Mesendoderm (in vitro differentiated cells): ENCODE measurements around the gene LINC00305.

Experiments used
- DNase-seq: peaks from one replicate; pipeline ENCODE4 v3.0.0; 2013
- H2AK5ac ChIP-seq: 2 replicates; pipeline ENCODE4 v1.6.1; 2013; ENCODE audit warnings: low read length, inconsistent platforms
- H2BK120ac ChIP-seq: 2 replicates; pipeline ENCODE4 v1.6.1; 2013; ENCODE audit warnings: low read depth, mild to moderate bottlenecking, low read length, moderate library complexity, mixed read lengths
- H2BK15ac ChIP-seq: replicated peaks from 2 replicates; pipeline ENCODE4 v1.6.1; 2013; ENCODE audit warnings: low read depth, mild to moderate bottlenecking, moderate library complexity
- H2BK5ac ChIP-seq: 2 replicates; pipeline ENCODE4 v1.6.1; 2013; ENCODE audit warnings: low read length, inconsistent platforms
- H3K18ac ChIP-seq: 2 replicates; pipeline ENCODE4 v1.6.1; 2013; ENCODE audit warnings: mild to moderate bottlenecking, low read length, mixed read lengths
- H3K23ac ChIP-seq: one replicate; pipeline ENCODE4 v1.6.1; 2013; ENCODE audit warnings: low read length
- H3K27ac ChIP-seq: 2 replicates; pipeline ENCODE4 v1.5.1; 2013; ENCODE audit warnings: low read depth, mild to moderate bottlenecking, inconsistent platforms, low read length, moderate library complexity
- H3K27me3 ChIP-seq: 2 replicates; pipeline ENCODE4 v1.6.1; 2013; ENCODE audit warnings: low read length, control low read depth, mild to moderate bottlenecking, inconsistent platforms; ENCODE audit not compliant: insufficient read depth, poor library complexity
- H3K36me3 ChIP-seq: 2 replicates; pipeline ENCODE4 v1.6.1; 2013; ENCODE audit warnings: low read length, inconsistent platforms; ENCODE audit not compliant: control insufficient read depth, insufficient read depth
- H3K4ac ChIP-seq: one replicate; pipeline ENCODE4 v1.6.1; 2013; ENCODE audit warnings: low read depth, mild to moderate bottlenecking, low read length, moderate library complexity
- H3K4me1 ChIP-seq: 2 replicates; pipeline ENCODE4 v1.6.1; 2013; ENCODE audit warnings: low read depth, low read length, inconsistent platforms; ENCODE audit not compliant: control insufficient read depth
- H3K4me2 ChIP-seq: 2 replicates; pipeline ENCODE4 v1.6.1; 2013; ENCODE audit warnings: low read length
- H3K4me3 ChIP-seq: 2 replicates; pipeline ENCODE4 v1.5.1; 2013; ENCODE audit warnings: mild to moderate bottlenecking, low read length
- H3K56ac ChIP-seq: one replicate; pipeline ENCODE4 v1.6.1; 2013; ENCODE audit warnings: low read length
- H3K79me1 ChIP-seq: 2 replicates; pipeline ENCODE4 v1.6.1; 2013; ENCODE audit warnings: low read length, inconsistent platforms
- H3K79me2 ChIP-seq: 2 replicates; pipeline ENCODE4 v1.6.1; 2013; ENCODE audit warnings: mild to moderate bottlenecking, low read length; ENCODE audit not compliant: control insufficient read depth, insufficient read depth
- H3K9ac ChIP-seq: 2 replicates; pipeline ENCODE4 v1.6.1; 2013; ENCODE audit warnings: low read length, inconsistent platforms
- H4K5ac ChIP-seq: one replicate; pipeline ENCODE4 v1.6.1; 2013; ENCODE audit warnings: low read length
- H4K8ac ChIP-seq: one replicate; pipeline ENCODE4 v1.6.1; 2013; ENCODE audit warnings: low read depth, mild to moderate bottlenecking, control low read depth, low read length, moderate library complexity
- WGBS: extraction: QIAGEN DNeasy Blood & Tissue Kit; methylation state at CpG from one replicate; pipeline ENCODE4 v1.1.7; 2013; ENCODE audit warnings: low lambda C conversion rate, missing lambda C conversion rate; ENCODE audit not compliant: insufficient coverage; ENCODE audit errors: extremely low coverage; 5-methylcytosine and 5-hydroxymethylcytosine counted together

Gene LINC00305

DNA sequence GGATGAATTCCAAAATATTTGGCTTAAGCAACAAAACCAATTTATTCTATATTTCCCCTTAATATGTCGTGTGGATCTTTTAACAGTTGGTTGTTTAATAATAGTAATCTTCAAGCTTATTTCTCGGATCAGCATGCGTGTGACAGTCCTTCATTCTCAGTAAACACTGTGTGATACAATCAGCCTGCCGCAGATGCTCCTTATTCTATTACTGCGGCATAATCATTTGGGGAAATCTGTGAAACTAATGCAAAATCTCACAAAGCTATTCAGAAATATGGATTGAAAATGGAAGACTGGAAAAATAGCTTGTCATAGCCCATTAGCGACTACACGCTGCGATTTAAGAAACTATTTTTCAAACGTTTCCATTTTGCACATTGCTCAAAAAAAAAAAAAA is 36.9 kb downstream of the LINC00305 start:
- H2BK5ac ChIP-seq: no peak overlapping the region
- no peak overlapping the region for H3K4me3 ChIP-seq
- H3K9ac ChIP-seq: no peak overlapping the region
- H2BK15ac ChIP-seq: no peak overlapping the region
- no peak overlapping the region for H3K4ac ChIP-seq
- H4K5ac ChIP-seq: no peak overlapping the region
- no peak for DNase-seq
- H2AK5ac ChIP-seq: no peak overlapping the region
- no peak overlapping the region for H3K18ac ChIP-seq
- H3K27ac ChIP-seq: no peak overlapping the region
- no peak overlapping the region for H3K23ac ChIP-seq
- no peaks in the 10 kb centered on the region for H3K27me3 ChIP-seq
- H4K8ac ChIP-seq: no peak overlapping the region
- no peaks in the 10 kb centered on the region for H3K36me3 ChIP-seq
- no peaks in the 10 kb centered on the region for H3K79me2 ChIP-seq
- no peak overlapping the region for H2BK120ac ChIP-seq
- H3K4me2 ChIP-seq: no peak overlapping the region
- no CpG with 5 or more reads among the region's 9 CpGs for WGBS
- peaks cover 3% of the 10 kb centered on the region for H3K4me1 ChIP-seq
- H3K56ac ChIP-seq: no peak overlapping the region
- H3K79me1 ChIP-seq: no peaks in the 10 kb centered on the region

DNA sequence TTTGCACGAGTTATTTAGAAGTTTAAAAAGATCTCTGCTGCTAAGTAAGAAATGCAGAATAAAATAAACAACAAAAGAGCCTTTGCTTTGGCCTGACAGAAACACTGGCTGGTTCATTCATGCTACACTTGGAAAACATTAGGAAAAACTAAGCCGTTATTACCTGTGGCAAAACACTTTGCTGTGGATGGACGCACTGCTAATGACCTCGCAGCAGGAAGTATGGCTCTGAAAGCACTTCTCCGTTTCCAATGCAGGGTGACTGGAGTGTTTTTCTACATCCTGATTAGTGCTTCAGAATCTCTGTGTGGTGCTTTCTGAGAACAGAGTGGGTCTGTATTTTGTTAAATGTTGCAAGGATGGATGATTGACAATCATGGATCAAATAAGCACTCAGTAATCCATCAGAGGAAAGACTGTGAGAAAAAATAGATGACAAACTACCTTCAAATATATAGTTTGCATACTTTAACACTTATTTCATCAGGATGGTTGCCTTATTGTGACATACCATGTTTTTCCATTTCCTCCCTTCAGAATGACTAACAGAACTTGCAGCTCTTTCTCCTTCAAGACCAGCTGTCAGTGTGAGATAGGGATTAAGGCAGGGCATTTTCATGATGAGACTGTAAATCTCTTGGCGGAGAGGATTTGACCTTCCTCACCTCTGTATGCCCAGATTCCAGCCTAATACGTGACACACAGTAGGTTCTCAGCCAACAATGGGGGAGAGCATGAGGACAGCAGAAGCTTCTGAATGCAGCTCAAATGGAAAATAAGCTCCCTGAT is 38.0 kb downstream of the LINC00305 start:
- Histone ChIP-seq H2BK5ac (no peak overlapping the region), H2AK5ac (no peak overlapping the region), H3K9ac (no peak overlapping the region), H3K4me1 (no peaks in the 10 kb centered on the region), H3K4ac (no peak overlapping the region), H3K79me2 (no peaks in the 10 kb centered on the region), H3K27me3 (no peaks in the 10 kb centered on the region), H3K36me3 (no peaks in the 10 kb centered on the region), H2BK120ac (no peak overlapping the region), H3K4me2 (no peak overlapping the region), H3K56ac (no peak overlapping the region), H4K8ac (no peak overlapping the region), H3K27ac (no peak overlapping the region), H4K5ac (no peak overlapping the region), H3K23ac (no peak overlapping the region), H2BK15ac (no peak overlapping the region), H3K4me3 (no peak overlapping the region), H3K79me1 (no peaks in the 10 kb centered on the region), H3K18ac (no peak overlapping the region)
- DNase-seq: peak; percentile 75
- WGBS: no CpG with 5 or more reads among the region's 7 CpGs

DNA sequence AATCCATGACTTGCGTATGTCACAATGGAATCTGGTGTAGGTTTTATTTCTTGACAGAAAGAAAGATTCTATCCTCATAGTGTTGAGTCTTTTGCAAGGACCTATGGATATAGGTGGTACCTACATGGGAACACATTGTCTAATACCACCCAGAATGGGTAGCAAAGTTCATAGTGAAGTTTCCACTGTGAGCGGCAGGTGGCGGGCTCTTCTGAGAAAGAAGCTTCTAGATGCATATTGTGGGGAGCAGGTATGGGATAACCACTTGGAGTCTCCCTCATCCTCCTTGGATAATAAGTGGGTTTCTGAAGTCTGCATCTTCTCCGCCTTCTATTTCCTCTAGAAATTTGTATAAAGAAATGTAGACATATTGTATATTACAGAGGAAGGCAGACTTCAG is 44.9 kb downstream of the LINC00305 start:
- H2BK5ac ChIP-seq: no peak overlapping the region
- H3K18ac ChIP-seq: no peak overlapping the region
- DNase-seq: peak; percentile 51
- H2BK120ac ChIP-seq: no peak overlapping the region
- no peaks in the 10 kb centered on the region for H3K4me1 ChIP-seq
- H3K79me2 ChIP-seq: no peaks in the 10 kb centered on the region
- H3K27ac ChIP-seq: no peak overlapping the region
- H2BK15ac ChIP-seq: no peak overlapping the region
- H3K9ac ChIP-seq: no peak overlapping the region
- no peak overlapping the region for H4K8ac ChIP-seq
- H3K79me1 ChIP-seq: no peaks in the 10 kb centered on the region
- no peak overlapping the region for H3K4me2 ChIP-seq
- no peak overlapping the region for H3K4ac ChIP-seq
- no peak overlapping the region for H3K23ac ChIP-seq
- H4K5ac ChIP-seq: no peak overlapping the region
- H3K36me3 ChIP-seq: no peaks in the 10 kb centered on the region
- no CpG with 5 or more reads among the region's 4 CpGs for WGBS
- no peaks in the 10 kb centered on the region for H3K27me3 ChIP-seq
- no peak overlapping the region for H2AK5ac ChIP-seq
- no peak overlapping the region for H3K56ac ChIP-seq
- no peak overlapping the region for H3K4me3 ChIP-seq

DNA sequence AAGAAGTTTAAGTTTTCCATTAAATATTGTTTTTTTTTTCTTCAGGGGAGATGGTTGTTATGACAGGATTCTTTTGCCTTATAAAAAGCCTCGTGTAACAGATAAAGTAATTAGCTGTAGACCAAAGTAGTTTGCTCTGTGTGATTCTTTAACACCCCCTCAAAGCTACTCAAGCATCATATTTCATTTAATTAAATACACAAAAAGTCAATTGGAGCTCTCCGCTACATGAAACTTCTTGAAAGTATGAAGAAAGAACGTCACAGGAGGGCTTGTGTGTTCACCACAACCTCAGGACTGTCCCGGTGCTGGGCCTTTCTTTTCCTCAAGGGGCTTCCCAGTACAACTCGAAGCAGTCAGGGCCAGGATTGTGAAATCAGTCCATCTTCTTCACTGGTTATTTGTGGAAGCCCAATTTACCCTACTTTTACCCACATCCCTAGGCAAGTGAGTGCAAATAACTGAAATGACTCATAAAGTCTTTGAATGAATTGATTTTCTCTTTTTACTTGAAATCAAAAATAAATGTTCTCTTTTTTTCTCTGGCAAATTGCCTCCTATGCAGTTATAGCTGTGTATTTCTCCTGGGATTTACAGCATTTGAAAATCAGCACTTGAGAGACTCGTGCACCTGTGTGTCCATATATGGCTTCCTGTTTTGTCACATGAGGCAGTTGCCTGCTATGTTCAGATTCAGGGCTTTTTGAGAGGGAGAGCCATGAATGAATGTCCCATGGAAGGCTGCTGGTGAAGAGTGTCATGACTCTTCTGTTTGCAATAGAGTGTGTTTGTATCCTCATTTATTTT is 48.6 kb downstream of the LINC00305 start:
- Histone ChIP-seq H3K79me1 (no peaks in the 10 kb centered on the region), H3K27ac (no peak overlapping the region), H3K23ac (no peak overlapping the region), H3K9ac (no peak overlapping the region), H3K56ac (no peak overlapping the region), H3K4me1 (no peaks in the 10 kb centered on the region), H3K18ac (no peak overlapping the region), H3K4me3 (no peak overlapping the region), H2BK120ac (no peak overlapping the region), H3K79me2 (no peaks in the 10 kb centered on the region), H3K36me3 (no peaks in the 10 kb centered on the region), H3K4me2 (no peak overlapping the region), H2BK15ac (no peak overlapping the region), H4K8ac (no peak overlapping the region), H4K5ac (no peak overlapping the region), H2AK5ac (no peak overlapping the region), H3K4ac (no peak overlapping the region), H2BK5ac (no peak overlapping the region), H3K27me3 (no peaks in the 10 kb centered on the region)
- WGBS: no CpG with 5 or more reads among the region's 6 CpGs
- DNase-seq: no peak

DNA sequence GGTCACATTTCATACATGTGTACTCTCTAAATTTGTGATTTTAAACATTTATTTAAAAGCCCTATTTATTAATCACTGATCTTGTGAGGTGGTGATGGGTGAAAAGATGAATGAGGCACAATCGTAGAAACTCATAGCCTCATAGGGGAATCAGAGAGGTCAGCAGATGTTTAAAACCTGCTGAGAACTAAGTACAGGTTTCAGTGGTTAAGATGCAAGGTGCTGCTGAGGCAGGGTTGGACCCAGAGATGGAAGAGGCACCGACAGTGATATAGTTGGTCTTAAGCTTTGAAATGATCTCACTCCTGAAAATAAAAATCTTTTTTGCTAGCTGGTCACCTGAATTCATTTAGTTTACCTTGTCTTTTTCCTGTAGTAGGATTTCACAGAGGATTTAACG is 49.6 kb downstream of the LINC00305 start:
- H3K36me3 ChIP-seq: no peaks in the 10 kb centered on the region
- no peaks in the 10 kb centered on the region for H3K79me2 ChIP-seq
- H3K4me2 ChIP-seq: no peak overlapping the region
- no peak overlapping the region for H3K56ac ChIP-seq
- no peak overlapping the region for H3K18ac ChIP-seq
- no peak overlapping the region for H3K9ac ChIP-seq
- no peak overlapping the region for H2BK120ac ChIP-seq
- no peaks in the 10 kb centered on the region for H3K4me1 ChIP-seq
- H3K23ac ChIP-seq: no peak overlapping the region
- no peak overlapping the region for H2AK5ac ChIP-seq
- H3K4ac ChIP-seq: no peak overlapping the region
- no peaks in the 10 kb centered on the region for H3K27me3 ChIP-seq
- H3K79me1 ChIP-seq: no peaks in the 10 kb centered on the region
- no peak overlapping the region for H2BK5ac ChIP-seq
- no peak overlapping the region for H3K27ac ChIP-seq
- H4K5ac ChIP-seq: no peak overlapping the region
- no peak overlapping the region for H4K8ac ChIP-seq
- DNase-seq: no peak
- H3K4me3 ChIP-seq: no peak overlapping the region
- H2BK15ac ChIP-seq: no peak overlapping the region
- no CpG with 5 or more reads among the region's 3 CpGs for WGBS
